ENCODE data around the gene REV1. TPM values are rescaled to one million over a fixed set of nuclear protein-coding genes. Genes with fewer than 3 reads are reported as not detected.

The REV1 gene
- total RNA-seq = 10 to 100 TPM; 39.4 to 42.1 TPM

DNA sequence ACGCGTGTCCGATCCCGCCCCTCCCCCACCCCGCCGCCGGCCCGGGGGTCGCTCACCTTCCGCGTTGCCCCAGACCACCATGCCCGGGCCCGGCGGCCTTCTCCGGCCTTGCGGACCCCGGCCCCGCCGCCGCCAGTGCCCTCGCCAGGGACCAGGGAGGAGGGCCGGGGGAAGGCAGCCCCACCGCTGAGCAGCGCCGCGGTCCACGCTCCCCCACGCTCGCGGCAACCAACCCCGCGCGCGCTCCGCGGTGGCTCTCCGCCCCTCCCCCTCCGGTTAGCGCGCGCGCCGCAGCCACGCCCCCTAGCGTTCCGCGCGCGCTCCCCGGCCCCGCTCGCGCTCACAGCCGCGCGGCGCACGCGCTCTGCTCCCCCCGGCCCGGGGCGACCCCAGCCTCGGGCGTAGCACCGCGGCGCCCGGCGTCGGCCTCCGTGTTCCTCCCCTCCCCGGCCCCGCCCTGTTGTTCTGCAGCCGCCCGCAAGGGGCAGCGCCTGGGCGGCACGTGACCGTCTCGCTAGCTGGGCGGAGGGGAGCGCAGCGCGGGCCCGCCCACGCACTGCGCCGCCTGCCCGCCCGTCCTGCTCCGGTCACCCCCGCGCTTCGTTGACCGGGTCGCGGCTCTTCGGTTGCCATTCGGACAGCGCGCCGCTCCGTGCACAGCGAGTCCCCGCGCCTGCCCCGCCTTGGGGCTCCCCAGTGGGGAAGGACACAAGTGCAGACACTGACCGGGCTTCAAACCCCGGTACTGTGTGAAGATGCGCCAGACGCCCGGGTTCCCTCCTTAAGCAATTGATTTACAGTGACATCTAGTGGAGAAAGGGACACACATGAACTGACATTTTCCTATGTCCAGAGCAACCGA is at the start of gene REV1:
Gene REV1 (minus strand): TSS at position 257 of the 862 bp plus-strand sequence. CDS start 25,042 bp downstream, outside the sequence.
- ATAC-seq = peak; percentile 91
- H3K27ac Mint-ChIP-seq = peak within 1 kb of the TSS; percentile 98
- peaks cover 9% of the 10 kb centered on the region for H3K36me3 Mint-ChIP-seq (ENCODE audit: low read depth)
- peaks cover 4% of the 10 kb centered on the region for H3K27me3 Mint-ChIP-seq (ENCODE audit: low read depth)
- peak; percentile 92 for DNase-seq
- peak within 1 kb of the TSS; percentile 92 for H3K4me3 Mint-ChIP-seq
- peaks cover 33% of the 10 kb centered on the region for H3K4me1 Mint-ChIP-seq (ENCODE audit: low read depth)
- ChIA-PET CTCF (interaction anchor here (0.6 to 2.1 kb wide), 11 partner anchors 39 to 841 kb away, joined by 3 to 11 read pairs (median 3); partner anchors contain the start of genes EIF5B and TXNDC9), POLR2A (interaction anchor here (0.6 to 1.5 kb wide), 2 partner anchors 56 to 153 kb away, joined by 3 to 4 read pairs; partner anchors contain the start of gene EIF5B)
- no peaks in the 10 kb centered on the region for H3K9me3 Mint-ChIP-seq (ENCODE audit: insufficient read depth)

DNA sequence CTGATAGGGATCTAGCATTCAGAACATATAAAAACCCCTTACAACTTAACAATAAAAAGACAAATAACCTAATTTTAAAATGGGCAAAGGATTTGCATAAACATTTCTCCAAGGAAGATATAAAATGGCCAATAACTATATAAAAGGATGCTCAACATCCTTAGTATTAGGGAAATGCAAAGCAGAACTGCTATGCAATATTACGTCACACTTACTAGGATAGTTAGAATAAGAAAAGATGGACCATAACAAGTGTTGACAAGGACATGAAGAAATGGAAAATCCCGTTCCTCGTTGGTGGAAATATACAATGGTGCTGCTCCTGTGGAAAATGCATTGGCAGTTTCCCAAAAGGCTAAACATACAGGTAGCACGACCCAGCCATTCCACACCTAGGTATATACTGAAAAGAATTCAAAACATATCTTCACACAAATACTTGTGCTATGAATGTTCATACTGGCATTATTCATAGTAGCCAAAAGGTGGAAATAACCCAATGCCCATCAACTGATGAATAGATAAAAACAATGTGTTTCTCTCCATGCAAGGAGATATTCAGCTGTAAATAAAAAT is 48.2 kb upstream of the REV1 start:
- Mint-ChIP-seq H3K4me1 (ENCODE audit: low read depth) (no peaks in the 10 kb centered on the region), H3K9me3 (ENCODE audit: insufficient read depth) (no peaks in the 10 kb centered on the region), H3K4me3 (no peak overlapping the region), H3K27me3 (ENCODE audit: low read depth) (peaks cover 18% of the 10 kb centered on the region), H3K27ac (no peak overlapping the region), H3K36me3 (ENCODE audit: low read depth) (no peaks in the 10 kb centered on the region)
- ATAC-seq = no peak
- no peak for DNase-seq
- CTCF ChIA-PET = interaction anchor here (1.6 kb wide), 1 partner anchor 21 kb away, joined by 3 read pairs; no protein-coding TSS in a partner anchor
- POLR2A ChIA-PET = no interaction called here

DNA sequence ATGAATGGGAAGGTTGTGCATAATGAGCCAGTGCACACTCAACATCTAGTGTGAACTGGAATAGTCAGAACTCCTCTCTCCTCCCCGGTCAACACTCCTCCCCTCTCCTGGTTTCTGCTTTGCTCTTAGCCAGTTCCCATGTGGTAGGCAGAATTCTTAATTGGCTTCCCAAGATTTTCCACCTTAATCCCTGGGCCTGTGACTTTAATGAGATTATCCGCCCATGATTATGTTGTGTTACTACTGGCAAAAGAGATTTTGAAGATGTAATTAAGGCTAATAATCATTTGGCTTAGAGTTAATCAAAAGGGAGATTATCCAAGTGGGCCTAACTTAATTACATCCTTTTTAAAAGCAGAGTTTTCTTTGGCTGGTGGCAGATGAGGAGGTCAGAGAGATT is 34.2 kb upstream of the REV1 start:
- Mint-ChIP-seq H3K36me3 (ENCODE audit: low read depth) (no peaks in the 10 kb centered on the region), H3K9me3 (ENCODE audit: insufficient read depth) (no peaks in the 10 kb centered on the region), H3K4me3 (no peak overlapping the region), H3K4me1 (ENCODE audit: low read depth) (no peaks in the 10 kb centered on the region), H3K27me3 (ENCODE audit: low read depth) (peaks cover 5% of the 10 kb centered on the region), H3K27ac (no peak overlapping the region)
- ChIA-PET POLR2A (no interaction called here), CTCF (no interaction called here)
- ATAC-seq (no peak), DNase-seq (no peak)

DNA sequence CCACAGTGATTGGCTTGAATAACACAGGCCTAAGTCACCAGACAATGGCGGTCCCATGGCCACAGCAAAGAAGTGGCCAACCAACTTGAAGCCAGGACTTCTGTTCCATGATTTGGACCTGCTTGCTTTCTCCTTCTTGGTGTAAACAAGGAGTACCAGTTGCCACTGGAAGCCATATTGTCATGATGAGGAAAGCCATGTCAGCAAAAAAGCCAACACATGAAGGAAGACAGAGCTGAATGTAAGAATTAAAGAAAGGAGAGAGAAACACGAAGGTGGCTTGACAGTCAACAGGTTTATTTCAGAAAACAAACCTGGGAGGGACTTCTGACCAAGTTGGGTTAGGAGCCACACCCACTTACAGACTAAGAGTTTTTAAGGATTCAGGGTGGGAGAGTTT is 32.3 kb upstream of the REV1 start:
- no peaks in the 10 kb centered on the region for H3K9me3 Mint-ChIP-seq (ENCODE audit: insufficient read depth)
- no peak for DNase-seq
- ATAC-seq = no peak
- POLR2A ChIA-PET = no interaction called here
- H3K27ac Mint-ChIP-seq = no peak overlapping the region
- H3K27me3 Mint-ChIP-seq (ENCODE audit: low read depth) = peaks cover 9% of the 10 kb centered on the region
- H3K36me3 Mint-ChIP-seq (ENCODE audit: low read depth) = no peaks in the 10 kb centered on the region
- CTCF ChIA-PET = no interaction called here
- H3K4me1 Mint-ChIP-seq (ENCODE audit: low read depth) = no peaks in the 10 kb centered on the region
- no peak overlapping the region for H3K4me3 Mint-ChIP-seq

DNA sequence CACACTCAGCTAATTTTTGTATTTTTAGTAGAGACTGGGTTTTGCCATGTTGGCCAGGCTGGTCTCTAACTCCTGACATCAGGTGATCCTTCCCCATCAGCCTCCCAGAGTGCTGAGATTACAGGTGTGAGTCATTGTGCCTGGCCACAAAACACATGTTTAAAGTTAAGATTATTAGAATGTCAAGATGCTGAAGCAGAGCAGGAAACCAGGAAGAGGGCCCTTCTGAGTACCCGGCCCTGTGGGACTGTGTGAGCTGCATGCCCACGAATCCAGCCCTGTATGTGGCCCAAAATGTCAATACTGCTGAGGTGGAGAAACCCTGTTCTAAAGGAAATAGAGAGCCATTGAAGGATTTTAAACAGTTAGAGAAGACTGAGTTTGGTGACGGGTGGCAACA is 31.0 kb upstream of the REV1 start:
- POLR2A ChIA-PET = no interaction called here

DNA sequence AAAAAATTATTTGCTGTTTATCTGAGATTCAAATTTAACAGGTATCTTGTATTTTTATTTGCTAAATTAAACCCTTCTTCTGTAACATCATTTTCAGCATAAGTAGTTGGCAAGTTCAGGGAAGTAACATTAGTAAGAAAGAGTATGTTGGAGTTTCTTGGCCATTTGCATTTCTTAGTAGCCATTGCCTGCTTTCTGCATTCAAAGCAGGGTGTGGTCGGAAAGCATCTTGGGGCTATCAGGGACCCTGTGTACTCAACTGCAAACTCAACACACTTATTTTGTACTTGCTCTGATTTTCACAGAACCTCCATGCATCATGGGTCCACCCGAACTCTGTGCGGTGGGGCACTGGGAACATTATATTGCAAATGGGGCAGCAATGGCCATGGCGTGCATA is 30.4 kb upstream of the REV1 start:
- no peaks in the 10 kb centered on the region for H3K36me3 Mint-ChIP-seq (ENCODE audit: low read depth)
- H3K4me3 Mint-ChIP-seq = no peak overlapping the region
- DNase-seq (no peak), ATAC-seq (no peak)
- CTCF ChIA-PET = no interaction called here
- H3K27me3 Mint-ChIP-seq (ENCODE audit: low read depth) = peaks cover 14% of the 10 kb centered on the region
- H3K4me1 Mint-ChIP-seq (ENCODE audit: low read depth) = no peaks in the 10 kb centered on the region
- POLR2A ChIA-PET = no interaction called here
- H3K27ac Mint-ChIP-seq = no peak overlapping the region
- no peaks in the 10 kb centered on the region for H3K9me3 Mint-ChIP-seq (ENCODE audit: insufficient read depth)

More for the DNA sequence above, 31.0 kb upstream of the REV1 start:
- CTCF ChIA-PET = no interaction called here
- Mint-ChIP-seq H3K9me3 (ENCODE audit: insufficient read depth) (no peaks in the 10 kb centered on the region), H3K27ac (no peak overlapping the region), H3K27me3 (ENCODE audit: low read depth) (peaks cover 10% of the 10 kb centered on the region), H3K4me3 (no peak overlapping the region), H3K36me3 (ENCODE audit: low read depth) (no peaks in the 10 kb centered on the region), H3K4me1 (ENCODE audit: low read depth) (no peaks in the 10 kb centered on the region)
- DNase-seq = no peak
- ATAC-seq = no peak

DNA sequence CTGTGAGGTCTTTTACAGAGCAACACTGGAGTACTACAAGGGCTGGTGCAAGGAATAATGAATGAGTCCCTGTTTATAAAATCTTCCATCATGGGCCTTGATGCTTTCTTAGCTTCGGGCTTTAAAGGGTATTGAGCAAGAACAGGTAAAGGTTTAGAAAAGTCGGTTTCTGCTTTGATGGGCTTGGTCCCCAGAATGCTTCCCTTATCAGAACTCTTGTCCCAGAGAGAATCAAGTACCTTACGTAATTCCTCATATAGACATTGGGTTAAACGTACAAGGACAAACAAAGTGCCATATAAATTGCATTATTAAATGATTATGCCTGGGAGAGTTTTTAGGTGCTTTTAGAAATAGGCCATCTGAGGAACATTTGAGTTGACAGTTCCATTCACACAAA is 24.5 kb upstream of the REV1 start:
- H3K36me3 Mint-ChIP-seq (ENCODE audit: low read depth) = no peaks in the 10 kb centered on the region
- CTCF ChIA-PET = no interaction called here

DNA sequence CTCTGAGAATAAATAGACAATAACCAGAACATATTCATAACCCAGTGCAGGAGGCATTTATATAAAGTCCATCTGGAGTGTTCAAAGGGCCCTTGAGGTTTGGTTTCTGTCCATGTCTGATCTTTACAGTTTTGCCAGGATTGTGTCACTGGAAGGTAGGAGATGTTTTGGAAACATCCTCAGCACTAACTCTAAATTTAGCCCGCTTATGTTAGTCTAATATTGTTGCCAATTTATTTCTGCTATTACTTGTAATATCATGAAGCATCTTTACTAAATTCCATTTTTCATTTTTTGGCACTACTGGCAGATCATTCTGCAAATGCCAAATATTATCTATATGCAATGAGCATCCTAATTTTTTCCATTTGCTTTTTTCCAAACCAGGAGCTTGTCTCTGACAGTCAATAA is 22.4 kb upstream of the REV1 start:
- H3K4me1 Mint-ChIP-seq (ENCODE audit: low read depth) = no peaks in the 10 kb centered on the region
- POLR2A ChIA-PET = no interaction called here

More for the DNA sequence above, 24.5 kb upstream of the REV1 start:
- POLR2A ChIA-PET = no interaction called here
- peaks cover 14% of the 10 kb centered on the region for H3K27me3 Mint-ChIP-seq (ENCODE audit: low read depth)
- H3K27ac Mint-ChIP-seq = no peak overlapping the region
- H3K4me1 Mint-ChIP-seq (ENCODE audit: low read depth) = no peaks in the 10 kb centered on the region
- ATAC-seq = no peak
- DNase-seq = no peak
- no peaks in the 10 kb centered on the region for H3K9me3 Mint-ChIP-seq (ENCODE audit: insufficient read depth)
- no peak overlapping the region for H3K4me3 Mint-ChIP-seq

DNA sequence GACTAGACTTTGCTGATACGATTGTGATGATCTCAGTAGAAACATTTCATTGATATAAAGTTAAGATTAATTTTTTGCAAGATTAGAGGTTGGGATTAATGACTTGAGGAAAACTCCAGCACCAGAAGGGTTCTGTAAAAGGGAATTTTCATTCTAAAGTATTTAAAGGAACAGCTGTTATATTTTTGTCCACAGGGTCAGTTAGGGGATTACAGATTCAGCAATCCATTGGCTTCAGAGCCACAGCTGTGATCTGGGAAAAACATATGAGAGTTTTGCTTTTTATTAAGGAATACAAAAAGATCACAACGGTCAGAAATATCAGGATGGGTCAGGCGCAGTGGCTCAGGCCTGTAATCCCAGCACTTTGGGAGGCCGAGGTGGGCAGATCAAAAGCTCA is 19.6 kb upstream of the REV1 start:
- no peak for DNase-seq
- no peak for ATAC-seq
- no peaks in the 10 kb centered on the region for H3K4me1 Mint-ChIP-seq (ENCODE audit: low read depth)
- no peak overlapping the region for H3K27ac Mint-ChIP-seq
- CTCF ChIA-PET = no interaction called here
- H3K4me3 Mint-ChIP-seq = no peak overlapping the region
- no peaks in the 10 kb centered on the region for H3K9me3 Mint-ChIP-seq (ENCODE audit: insufficient read depth)
- H3K36me3 Mint-ChIP-seq (ENCODE audit: low read depth) = no peaks in the 10 kb centered on the region
- H3K27me3 Mint-ChIP-seq (ENCODE audit: low read depth) = peaks cover 3% of the 10 kb centered on the region
- POLR2A ChIA-PET = no interaction called here

More for the DNA sequence above, 22.4 kb upstream of the REV1 start:
- Mint-ChIP-seq H3K9me3 (ENCODE audit: insufficient read depth) (no peaks in the 10 kb centered on the region), H3K27me3 (ENCODE audit: low read depth) (peaks cover 9% of the 10 kb centered on the region), H3K4me3 (no peak overlapping the region), H3K36me3 (ENCODE audit: low read depth) (no peaks in the 10 kb centered on the region), H3K27ac (no peak overlapping the region)
- DNase-seq = no peak
- ATAC-seq = no peak
- CTCF ChIA-PET = no interaction called here

DNA sequence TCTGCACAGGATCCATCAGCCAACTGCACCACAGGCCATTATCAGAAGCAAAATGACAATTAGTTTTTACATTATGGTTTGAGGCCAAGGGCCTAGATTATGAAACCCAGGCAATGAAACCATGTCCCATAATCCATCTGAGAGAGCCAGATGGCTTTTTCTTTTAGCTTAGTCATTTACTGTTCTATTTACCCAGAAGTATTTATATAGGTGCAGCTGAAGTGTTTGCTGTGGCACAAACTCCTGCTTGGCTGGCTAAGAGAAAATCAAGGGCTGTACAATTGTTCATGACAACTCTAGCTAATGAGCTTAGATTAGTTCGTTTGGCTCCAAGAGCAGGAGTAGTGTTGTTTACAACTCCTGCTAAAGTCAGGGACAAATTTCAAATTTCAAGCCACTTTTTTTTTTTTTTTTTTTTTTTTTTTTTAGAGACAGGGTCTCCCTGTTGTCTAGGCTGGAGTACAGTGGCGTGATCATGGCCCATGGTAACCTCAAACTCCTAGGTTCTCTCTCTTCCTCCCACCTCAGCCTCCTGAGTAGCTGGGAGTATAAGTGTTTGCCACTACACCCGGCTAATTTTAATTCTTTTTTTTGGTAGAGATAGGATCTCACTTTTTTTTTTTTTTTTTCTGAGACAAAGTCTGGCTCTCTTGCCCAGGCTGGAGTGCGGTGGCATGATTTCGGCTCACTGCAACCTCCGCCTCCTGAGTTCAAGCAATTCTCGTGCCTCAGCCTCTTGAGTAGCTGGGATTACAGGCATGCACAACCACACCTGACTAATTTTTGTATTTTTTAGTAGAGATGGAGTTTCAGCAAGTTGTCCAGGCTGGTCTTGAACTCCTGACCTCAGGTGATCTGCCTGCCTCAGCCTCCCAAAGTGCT is 18.4 kb upstream of the REV1 start:
- H3K36me3 Mint-ChIP-seq (ENCODE audit: low read depth) = no peaks in the 10 kb centered on the region
- DNase-seq (no peak), ATAC-seq (no peak)
- CTCF ChIA-PET = no interaction called here
- POLR2A ChIA-PET = no interaction called here
- no peak overlapping the region for H3K27ac Mint-ChIP-seq
- H3K4me1 Mint-ChIP-seq (ENCODE audit: low read depth) = no peaks in the 10 kb centered on the region
- H3K4me3 Mint-ChIP-seq = no peak overlapping the region
- peaks cover 2% of the 10 kb centered on the region for H3K27me3 Mint-ChIP-seq (ENCODE audit: low read depth)
- H3K9me3 Mint-ChIP-seq (ENCODE audit: insufficient read depth) = no peaks in the 10 kb centered on the region

DNA sequence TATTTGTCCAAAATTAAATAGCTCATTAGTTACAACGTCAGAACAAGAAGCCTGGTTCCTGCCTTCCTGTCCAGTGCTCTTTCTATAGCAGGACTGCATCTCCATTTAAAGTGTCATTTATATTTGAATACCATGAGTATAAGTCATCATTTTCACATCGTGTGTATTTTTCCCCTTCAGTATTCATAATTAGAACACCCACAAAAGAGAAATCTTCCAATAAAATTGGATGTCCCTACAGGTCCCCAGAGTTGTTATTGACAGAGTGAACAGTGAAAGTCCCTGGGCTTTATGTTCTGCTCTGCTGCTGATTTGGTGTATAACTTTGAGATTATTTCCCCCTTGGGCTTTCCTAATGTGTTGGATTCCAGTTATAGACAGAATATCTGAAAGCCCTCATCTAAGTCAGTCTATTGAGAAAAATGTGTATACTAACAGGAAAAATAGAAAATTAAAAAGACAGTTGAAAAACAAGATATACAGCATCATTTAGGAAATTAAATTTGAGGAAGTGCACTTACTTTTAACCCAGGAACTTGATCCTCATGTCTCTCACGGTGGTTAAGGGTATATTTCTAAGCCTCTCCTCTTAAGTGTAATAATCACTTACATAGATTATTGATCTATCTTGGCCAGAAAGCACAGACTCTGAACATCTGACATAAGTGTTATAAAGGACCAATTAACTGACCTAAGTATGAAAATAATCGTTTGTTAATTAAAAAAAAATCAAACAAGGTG is 15.2 kb upstream of the REV1 start:
- POLR2A ChIA-PET = interaction anchor here (0.6 kb wide), 1 partner anchor 218 kb away, joined by 3 read pairs; no protein-coding TSS in a partner anchor
- H3K27me3 Mint-ChIP-seq (ENCODE audit: low read depth) = peaks cover 2% of the 10 kb centered on the region
- no peaks in the 10 kb centered on the region for H3K4me1 Mint-ChIP-seq (ENCODE audit: low read depth)
- no peak for DNase-seq
- H3K27ac Mint-ChIP-seq = no peak overlapping the region
- no peak overlapping the region for H3K4me3 Mint-ChIP-seq
- CTCF ChIA-PET = no interaction called here
- no peaks in the 10 kb centered on the region for H3K36me3 Mint-ChIP-seq (ENCODE audit: low read depth)
- H3K9me3 Mint-ChIP-seq (ENCODE audit: insufficient read depth) = no peaks in the 10 kb centered on the region
- no peak for ATAC-seq
